ENCODE data around the gene CLCF1. TPM values are rescaled to one million over a fixed set of nuclear protein-coding genes. Genes with fewer than 3 reads are reported as not detected.

Gene CLCF1
- total RNA-seq, 1 experiment from 2014 or later, result 2.1 TPM

GRCh38 chr11:67356864-67357561 lies 16.4 kb downstream of the CLCF1 start:
- Histone ChIP-seq H2AK5ac (ENCODE audit: insufficient read length, low read length) (no peak overlapping the region), H2BK15ac (ENCODE audit: low read depth, low read length) (no peak overlapping the region), H3K23ac (ENCODE audit: insufficient read length, low read depth, low read length) (no peak overlapping the region), H4K91ac (ENCODE audit: insufficient read length, low read depth, low read length) (no peak overlapping the region), H2BK120ac (ENCODE audit: low read depth, low read length, poor library complexity, severe bottlenecking) (no peak overlapping the region), H4K20me1 (ENCODE audit: control insufficient read depth, insufficient read depth, insufficient read length) (no peaks in the 10 kb centered on the region), H2BK5ac (ENCODE audit: insufficient read length, low read length) (no peak overlapping the region), H2AFZ (ENCODE audit: low read length) (no peak overlapping the region), H3K9ac (ENCODE audit: extremely low read depth, insufficient read length, low read length) (no peak overlapping the region), H4K8ac (replicated peaks; ENCODE audit: insufficient read length, low read depth, low read length) (no peak overlapping the region), H3K4me2 (ENCODE audit: insufficient read depth, insufficient read length, low read length) (no peak overlapping the region), H3K56ac (ENCODE audit: insufficient read length, low read depth, low read length) (no peak overlapping the region), H2BK20ac (ENCODE audit: low read depth, low read length, poor library complexity, severe bottlenecking) (no peak overlapping the region), H3K27ac (ENCODE audit: insufficient read length, low read depth, low read length) (no peak overlapping the region), H3K4ac (ENCODE audit: low read depth, low read length) (no peak overlapping the region), H3K4me1 (ENCODE audit: insufficient read depth, low read length) (no peaks in the 10 kb centered on the region), H3K9me3 (ENCODE audit: control insufficient read depth, low read depth, low read length) (no peaks in the 10 kb centered on the region), H3T11ph (ENCODE audit: low read length) (no peak overlapping the region), H3K79me2 (ENCODE audit: insufficient read depth, low read length) (no peaks in the 10 kb centered on the region), H3K27me3 (ENCODE audit: insufficient read depth, low read length) (no peaks in the 10 kb centered on the region; the same call in 1 of the 2 replicates), H3K18ac (ENCODE audit: insufficient read length, low read depth, low read length) (no peak overlapping the region), H3K14ac (ENCODE audit: insufficient read depth, low read length) (no peak overlapping the region), H4K5ac (ENCODE audit: insufficient read length, low read depth, low read length) (no peak overlapping the region), H3K79me1 (ENCODE audit: insufficient read depth, low read depth, low read length, poor library complexity, severe bottlenecking) (no peaks in the 10 kb centered on the region), H2BK12ac (ENCODE audit: insufficient read length, low read depth, low read length) (no peak overlapping the region), H3K23me2 (ENCODE audit: insufficient read length, low read depth, low read length, poor library complexity, severe bottlenecking) (peaks cover 14% of the 10 kb centered on the region)
- no peaks in the 10 kb centered on the region for H3K36me3 Mint-ChIP-seq (ENCODE audit: insufficient read depth in 1 of 3, low read depth in 3 of 3)
- peak overlapping the region in 1 of 3 experiments; percentile 20; a peak in 1 of 7 replicates for H3K27ac Mint-ChIP-seq
- WGBS (ENCODE audit: extremely low coverage, insufficient read length, low lambda C conversion rate), result no CpG with 5 or more reads among the region's 3 CpGs
- peaks cover 34 to 42% of the 10 kb centered on the region in 2 experiments for H3K4me1 Mint-ChIP-seq
- peak overlapping the region in 1 of 2 experiments; percentile 3; a peak in 2 of 5 replicates for H3K4me3 Mint-ChIP-seq
- TF ChIP-seq CTCF (conservative IDR thresholded peaks at IDR 0.05), result peak; percentile 97
- peak; percentile 86 for DNase-seq
- no peaks in the 10 kb centered on the region for H3K9me3 Mint-ChIP-seq
- peaks cover 29% of the 10 kb centered on the region for H3K27me3 Mint-ChIP-seq (ENCODE audit: low read depth)

All from H9 (cell line).